Measurements from ENCODE around the gene MAZ. TPM values are rescaled to one million over a fixed set of nuclear protein-coding genes. Genes with fewer than 3 reads are reported as not detected.
A peak's percentile ranks its signal among the peaks of the same experiment; 100 is the strongest.

MAZ gene
- total and polyA plus RNA-seq, 2 of the 13 experiments (the other 11 are each of a cell fraction or from before 2014, with no cell fraction given) = 203 to 277 TPM

- TF ChIP-seq HNF1A (IDR thresholded peaks at IDR 0.05; ENCODE audit: low read depth) (peak; percentile 65; the same call in 1 of the 2 replicates), HNF1A (CRISPR knock-in tag; IDR thresholded peaks at IDR 0.05; ENCODE audit: borderline replicate concordance) (peak; percentile 83; the same call in 1 of the 2 replicates), MBNL3 (CRISPR knock-in tag; conservative IDR thresholded peaks at IDR 0.05) (no peak), JDP2 (CRISPR knock-in tag; IDR thresholded peaks at IDR 0.05; ENCODE audit: borderline replicate concordance) (no peak), ZNF12 (CRISPR knock-in tag; IDR thresholded peaks at IDR 0.05) (no peak; the same call in 1 of the 2 replicates), LRRFIP1 (CRISPR knock-in tag; conservative IDR thresholded peaks at IDR 0.05) (no peak), CSRNP2 (CRISPR knock-in tag; conservative IDR thresholded peaks at IDR 0.05; ENCODE audit: low read depth) (no peak), ZBTB40 (IDR thresholded peaks at IDR 0.05) (no peak), ZBTB40 (CRISPR knock-in tag; IDR thresholded peaks at IDR 0.05) (peak; percentile 69; the same call in 1 of the 2 replicates), HNRNPLL (IDR thresholded peaks at IDR 0.05; ENCODE audit: low read depth, low read length, poor library complexity, severe bottlenecking) (no peak)
Observed at GRCh38 chr16:29765167-29766032, 40.9 kb upstream of the MAZ start (continued).

All from HepG2 (cell line).